ENCODE data around the gene FOXF1.
A peak's percentile ranks its signal among the peaks of the same experiment; 100 is the strongest.

FOXF1 gene

DNA sequence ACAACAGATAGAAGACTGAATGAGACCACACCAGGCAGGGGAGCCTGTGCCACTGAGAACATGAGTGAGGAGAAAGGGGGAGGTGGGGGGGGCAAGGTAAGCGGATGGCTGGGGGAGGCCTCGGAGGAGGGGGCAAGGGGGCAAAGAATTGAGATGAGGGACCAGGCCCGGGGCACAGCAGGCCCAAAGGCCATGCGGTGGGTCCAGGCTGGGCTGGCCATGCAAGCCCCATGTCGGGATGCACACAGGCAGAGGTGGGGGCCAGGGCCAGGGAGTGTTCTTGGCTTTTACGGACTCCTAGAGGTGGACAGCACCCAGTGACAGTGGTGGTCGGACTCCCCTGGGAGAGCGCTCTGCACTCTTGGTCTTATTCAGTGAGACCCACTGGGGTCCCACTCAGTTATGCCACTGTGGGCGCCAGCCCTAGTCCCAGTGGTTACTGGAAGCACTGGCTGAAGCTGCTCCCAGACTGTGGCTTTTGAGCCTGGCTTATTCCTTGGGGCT lies 49.5 kb downstream of the FOXF1 start:
- DNase-seq: no peak

DNA sequence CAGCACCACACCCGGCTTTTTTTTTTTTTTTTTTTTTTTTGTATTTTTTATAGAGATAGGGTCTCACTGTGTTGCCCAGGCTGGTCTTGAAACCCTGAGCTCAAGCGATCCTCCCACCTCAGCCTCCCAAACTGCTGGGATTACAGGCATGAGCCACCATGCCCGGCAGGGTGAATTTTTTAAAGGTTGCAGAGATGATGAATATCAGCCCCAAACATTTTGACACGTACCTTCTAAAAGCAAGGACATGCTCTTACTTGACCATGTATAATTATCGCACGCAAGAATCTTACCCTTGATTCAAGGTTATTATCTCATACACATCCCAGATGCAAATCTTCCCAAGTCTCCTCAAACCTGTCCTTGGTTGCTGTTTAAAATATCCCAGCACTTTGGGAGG lies 52.0 kb downstream of the FOXF1 start:
- DNase-seq: no peak

GRCh38 chr16:86563469-86564345 lies 53.4 kb downstream of the FOXF1 start:
- DNase-seq: peak; percentile 84

Data from CD4-positive, alpha-beta T cell treated with Interleukin-4 for 4 hours (primary cell).